HCEC 1CT (cell line): ENCODE measurements around the gene SURF6.
"Not testable (repeated sequence)": the region's sequence is repeated elsewhere in the genome, so short reads cannot be mapped to it uniquely, and the experiment has no call there.

Experiments
- DNase-seq: peaks from one replicate; pipeline ENCODE4 v3.0.0-alpha.2; 2017

The SURF6 gene

GRCh38 chr9:133283255-133284032 lies 52.5 kb downstream of the SURF6 start:
- DNase-seq, result not testable (repeated sequence)

- no peak for DNase-seq
Observed at GRCh38 chr9:133282464-133283238, 53.3 kb downstream of the SURF6 start.

- DNase-seq, result no peak
Observed at GRCh38 chr9:133280392-133280791, 55.6 kb downstream of the SURF6 start.
